HepG2 (cell line): Measurements from ENCODE around the gene DYNC1LI1. TPM values are rescaled to one million over a fixed set of nuclear protein-coding genes. Genes with fewer than 3 reads are reported as not detected.

Experiments
- ARID3A ChIP-seq: IDR thresholded peaks from 2 replicates; pipeline ENCODE4 v1.6.1; 2012; ENCODE audit warnings: low read depth, low read length, improper control_type of control experiment
- ETV5 ChIP-seq: IDR thresholded peaks from 2 replicates; pipeline ENCODE4 v1.6.1; 2018; ENCODE audit warnings: missing biosample characterization, missing genetic modification reagents, inconsistent platforms, borderline replicate concordance
- GPBP1L1 ChIP-seq: sonication (generic); formaldehyde crosslinking; IDR thresholded peaks from 2 replicates; pipeline ENCODE4 v1.5.0; 2020; ENCODE audit warnings: mild to moderate bottlenecking, missing genetic modification reagents
- NFKB2 ChIP-seq: sonication (generic); formaldehyde crosslinking; IDR thresholded peaks from 2 replicates; pipeline ENCODE4 v1.4.0; 2020; ENCODE audit warnings: missing genetic modification reagents, borderline replicate concordance
- NR1H2 ChIP-seq: sonication (generic); formaldehyde crosslinking; IDR thresholded peaks from 2 replicates; pipeline ENCODE4 v1.8.1; 2022; ENCODE audit warnings: low read depth, missing genetic modification reagents, borderline replicate concordance
- ONECUT2 ChIP-seq: sonication (generic); formaldehyde crosslinking; IDR thresholded peaks from 2 replicates; pipeline ENCODE4 v1.4.0; 2020; ENCODE audit warnings: missing genetic modification reagents
- RCOR2 ChIP-seq: IDR thresholded peaks from 2 replicates; pipeline ENCODE4 v1.6.1; 2016; ENCODE audit warnings: missing biosample characterization, missing genetic modification reagents
- SP4 ChIP-seq: sonication (generic); formaldehyde crosslinking; IDR thresholded peaks from 2 replicates; pipeline ENCODE4 v1.8.1; 2023; ENCODE audit warnings: mild to moderate bottlenecking, missing genetic modification reagents
- TFDP1 ChIP-seq: IDR thresholded peaks from 2 replicates; pipeline ENCODE4 v1.6.1; 2016; ENCODE audit warnings: missing compliant biosample characterization, missing genetic modification reagents, borderline replicate concordance
- TFDP2 ChIP-seq: sonication (generic); formaldehyde crosslinking; IDR thresholded peaks from 2 replicates; pipeline ENCODE4 v1.4.0; 2020; ENCODE audit warnings: missing genetic modification reagents
- ZBTB43 ChIP-seq: sonication (generic); formaldehyde crosslinking; conservative IDR thresholded peaks from 2 replicates; pipeline ENCODE4 v1.4.0; 2020; ENCODE audit warnings: missing genetic modification reagents
- ZNF180 ChIP-seq: sonication (generic); formaldehyde crosslinking; IDR thresholded peaks from 2 replicates; pipeline ENCODE4 v1.4.0; 2020; ENCODE audit warnings: low read depth, missing genetic modification reagents, borderline replicate concordance
- ZNF598 ChIP-seq: sonication (generic); formaldehyde crosslinking; IDR thresholded peaks from 2 replicates; pipeline ENCODE4 v1.5.1; 2020; ENCODE audit warnings: mild to moderate bottlenecking, missing genetic modification reagents, borderline replicate concordance
- ZNF619 ChIP-seq: sonication (generic); formaldehyde crosslinking; IDR thresholded peaks from 2 replicates; pipeline ENCODE4 v1.4.0; 2020; ENCODE audit warnings: mild to moderate bottlenecking, missing genetic modification reagents
- ZNF703 ChIP-seq: sonication (generic); formaldehyde crosslinking; IDR thresholded peaks from 2 replicates; pipeline ENCODE4 v1.5.1; 2020; ENCODE audit warnings: missing genetic modification reagents, mild to moderate bottlenecking, moderate library complexity, borderline replicate concordance
- ZNF850 ChIP-seq: sonication (generic); formaldehyde crosslinking; conservative IDR thresholded peaks from 2 replicates; pipeline ENCODE4 v1.9.0; 2021; ENCODE audit warnings: mild to moderate bottlenecking, missing genetic modification reagents
- polyA plus RNA-seq, 8 experiments: library from polyadenylated mRNA; depleted of rRNA in 3 of 8; stranded (reverse) in 7 of 8; unstranded in 1 of 8; fragments of >200 nt; fragmentation: Illumina TruSeq in 4 of 8; extraction: Trizol in 4 of 8; gene quantifications; 2 replicates each; pipeline versions ENCODE4 v1.2.1 to v1.2.3, GENCODE V29; 2011 to 2016; ENCODE audit warnings: low read depth in 4 of 8, missing spikeins in 1 of 8, mixed read lengths in 1 of 8; ENCODE audit not compliant: insufficient read depth in 1 of 8
- total RNA-seq, 5 experiments: library from RNA; depleted of rRNA; stranded (reverse); fragments of >200 nt; fragmentation: Illumina TruSeq; extraction: Trizol; gene quantifications; 2 replicates each; pipeline ENCODE4 v1.2.3, GENCODE V29; 2016; ENCODE audit warnings: low read depth in 1 of 5
- TF ChIP-seq, protein P1 (sequence below): sonication (generic); formaldehyde crosslinking; IDR thresholded peaks from 2 replicates; pipeline ENCODE4 v1.4.0; 2020; ENCODE audit warnings: mild to moderate bottlenecking, missing genetic modification reagents
- TF ChIP-seq, protein P2 (sequence below): sonication (generic); formaldehyde crosslinking; IDR thresholded peaks from 2 replicates; pipeline ENCODE4 v1.4.0; 2020; ENCODE audit warnings: missing genetic modification reagents
- TF ChIP-seq, protein P3 (sequence below): sonication (generic); formaldehyde crosslinking; IDR thresholded peaks from 2 replicates; pipeline ENCODE4 v1.5.0; 2020; ENCODE audit warnings: missing genetic modification reagents, mild to moderate bottlenecking, borderline replicate concordance

DYNC1LI1 gene
- total and polyA plus RNA-seq, 2 of the 13 experiments (the other 11 are each of a cell fraction or from before 2014, with no cell fraction given): 13.4 to 37.1 TPM

DNA sequence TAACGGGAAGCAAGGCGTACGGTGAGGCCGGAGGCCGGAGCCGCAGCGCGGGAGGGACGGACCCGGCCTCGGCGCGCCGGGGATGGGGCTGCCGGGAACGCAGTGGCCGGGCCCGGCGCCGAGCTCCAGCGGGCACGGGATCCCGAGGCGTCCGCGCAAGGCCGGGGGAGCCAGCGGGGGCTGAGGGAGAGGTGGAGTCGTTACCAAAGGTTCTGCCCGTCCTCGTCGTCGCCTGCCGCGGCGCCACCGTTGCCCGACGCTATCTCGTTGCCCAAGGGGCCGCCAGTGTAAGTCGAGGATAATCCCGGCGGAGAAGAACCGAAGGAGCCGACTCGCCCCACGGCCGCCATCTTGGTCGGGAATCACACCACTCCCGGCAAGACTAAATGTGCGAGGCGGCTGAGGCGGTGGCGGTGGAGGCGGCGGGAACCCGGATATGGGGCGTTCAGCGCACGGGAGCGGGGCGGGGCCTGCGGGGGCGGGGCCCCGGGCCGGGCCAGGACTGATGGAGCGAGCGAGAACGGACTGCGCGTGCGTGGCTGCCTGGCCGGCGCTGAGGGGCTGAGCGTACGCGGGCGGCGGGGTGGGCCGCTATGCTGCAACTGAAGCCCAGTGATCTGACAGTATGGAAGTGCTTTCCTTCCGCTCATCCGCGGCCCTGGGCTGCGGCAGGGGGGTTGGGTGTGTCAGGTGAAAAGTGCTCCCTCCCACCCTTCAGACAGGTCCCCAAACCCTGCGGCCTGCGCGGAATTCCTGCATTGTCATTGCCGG is at the start of gene DYNC1LI1 (continued):
- TF ChIP-seq ZBTB43: no peak; the same call in 1 of the 2 replicates
- no peak for TF ChIP-seq ZNF850 (CRISPR knock-in tag)
- no peak for TF ChIP-seq ONECUT2 (CRISPR knock-in tag)
- no peak for TF ChIP-seq ZNF703 (CRISPR knock-in tag)
- TF ChIP-seq RCOR2 (CRISPR knock-in tag): no peak
- peak; percentile 75; the same call in 1 of the 2 replicates for TF ChIP-seq TFDP1 (CRISPR knock-in tag)
- no peak for TF ChIP-seq GPBP1L1 (CRISPR knock-in tag)
- no peak for TF ChIP-seq ZNF619 (CRISPR knock-in tag)
- TF ChIP-seq, protein P1, sequence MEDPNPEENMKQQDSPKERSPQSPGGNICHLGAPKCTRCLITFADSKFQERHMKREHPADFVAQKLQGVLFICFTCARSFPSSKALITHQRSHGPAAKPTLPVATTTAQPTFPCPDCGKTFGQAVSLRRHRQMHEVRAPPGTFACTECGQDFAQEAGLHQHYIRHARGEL (CRISPR knock-in tag): no peak
- TF ChIP-seq NFKB2: no peak
- no peak for TF ChIP-seq ARID3A
- TF ChIP-seq TFDP2 (CRISPR knock-in tag): peak; percentile 67
- TF ChIP-seq, protein P2, sequence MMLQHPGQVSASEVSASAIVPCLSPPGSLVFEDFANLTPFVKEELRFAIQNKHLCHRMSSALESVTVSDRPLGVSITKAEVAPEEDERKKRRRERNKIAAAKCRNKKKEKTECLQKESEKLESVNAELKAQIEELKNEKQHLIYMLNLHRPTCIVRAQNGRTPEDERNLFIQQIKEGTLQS: no peak
- TF ChIP-seq ETV5 (CRISPR knock-in tag): peak; percentile 36; the same call in 1 of the 2 replicates
- no peak for TF ChIP-seq ZNF180
- TF ChIP-seq, protein P3, sequence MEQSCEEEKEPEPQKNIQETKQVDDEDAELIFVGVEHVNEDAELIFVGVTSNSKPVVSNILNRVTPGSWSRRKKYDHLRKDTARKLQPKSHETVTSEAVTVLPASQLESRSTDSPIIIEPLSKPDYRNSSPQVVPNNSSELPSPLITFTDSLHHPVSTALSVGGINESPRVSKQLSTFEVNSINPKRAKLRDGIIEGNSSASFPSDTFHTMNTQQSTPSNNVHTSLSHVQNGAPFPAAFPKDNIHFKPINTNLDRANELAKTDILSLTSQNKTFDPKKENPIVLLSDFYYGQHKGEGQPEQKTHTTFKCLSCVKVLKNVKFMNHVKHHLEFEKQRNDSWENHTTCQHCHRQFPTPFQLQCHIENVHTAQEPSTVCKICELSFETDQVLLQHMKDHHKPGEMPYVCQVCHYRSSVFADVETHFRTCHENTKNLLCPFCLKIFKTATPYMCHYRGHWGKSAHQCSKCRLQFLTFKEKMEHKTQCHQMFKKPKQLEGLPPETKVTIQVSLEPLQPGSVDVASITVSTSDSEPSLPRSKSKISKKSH (CRISPR knock-in tag): no peak; the same call in 1 of the 2 replicates
- TF ChIP-seq NR1H2 (CRISPR knock-in tag): no peak
- TF ChIP-seq ZNF598 (CRISPR knock-in tag): no peak
- peak; percentile 71; the same call in 1 of the 2 replicates for TF ChIP-seq SP4
